Measurements from ENCODE around the gene SYNM. TPM values are rescaled to one million over a fixed set of nuclear protein-coding genes. Genes with fewer than 3 reads are reported as not detected.

The SYNM gene
- total and polyA plus RNA-seq, 8 donors = 4.0 to 469 (median 146) TPM

DNA sequence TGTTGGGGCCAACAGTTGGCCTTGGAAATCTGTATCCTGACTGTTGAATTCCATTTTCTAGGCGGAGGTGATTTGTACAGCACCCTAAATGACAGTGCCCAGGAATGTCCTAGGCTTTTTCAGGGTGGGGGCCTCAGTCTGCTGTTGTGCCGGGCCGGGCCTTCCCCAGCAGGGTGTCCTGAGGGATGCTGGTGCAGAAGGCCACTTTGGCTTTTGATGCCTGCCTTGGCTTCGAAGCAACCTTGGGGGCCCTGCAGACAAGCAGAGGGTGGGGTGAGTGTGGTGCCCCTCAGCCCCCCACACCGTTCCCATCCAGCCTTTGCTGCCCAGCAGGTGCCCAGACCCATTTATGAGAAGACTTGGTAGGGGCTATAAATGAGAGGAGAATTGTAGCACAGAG is 33.0 kb downstream of the SYNM start:
- Histone ChIP-seq H3K4me1 (peaks cover 0 to 48% (median 16%) of the 10 kb centered on the region in 4 donors), H3K27me3 (no peaks in the 10 kb centered on the region), H3K9me3 (no peaks in the 10 kb centered on the region), H3K36me3 (peaks cover 7 to 28% (median 26%) of the 10 kb centered on the region in 4 donors), H3K4me3 (no peak overlapping the region), H3K27ac (peak overlapping the region in 1 of 5 donors; percentile 96)
- TF ChIP-seq POLR2AphosphoS5 (IDR thresholded peaks at IDR 0.05) (no peak), EP300 (IDR thresholded peaks at IDR 0.05) (no peak), POLR2A (IDR thresholded peaks at IDR 0.05) (no peak), CTCF (IDR thresholded peaks at IDR 0.05) (no peak)
- intact Hi-C loops (cut with DNase I; ENCODE audit: low total_unique reads) = no loop called here
- DNase-seq = no peak
- WGBS, 5 donors = 87 to 95% (median 93%) methylated on average over 5 of the region's 5 CpGs

GRCh38 chr15:99138491-99138982 is 33.7 kb downstream of the SYNM start:
- 89 to 97% (median 95%) methylated on average over 8 to 15 of the region's 15 CpGs for WGBS, 5 donors
- DNase-seq = no peak
- TF ChIP-seq EP300 (IDR thresholded peaks at IDR 0.05) (no peak), CTCF (IDR thresholded peaks at IDR 0.05) (no peak), POLR2AphosphoS5 (IDR thresholded peaks at IDR 0.05) (no peak), POLR2A (IDR thresholded peaks at IDR 0.05) (no peak)
- H3K36me3 ChIP-seq = peaks cover 7 to 28% (median 26%) of the 10 kb centered on the region in 4 donors
- H3K27me3 ChIP-seq = no peaks in the 10 kb centered on the region
- peak overlapping the region in 2 of 5 donors; percentile 29 to 96 for H3K27ac ChIP-seq
- peaks cover 0 to 48% (median 16%) of the 10 kb centered on the region in 4 donors for H3K4me1 ChIP-seq
- no peaks in the 10 kb centered on the region for H3K9me3 ChIP-seq
- H3K4me3 ChIP-seq = no peak overlapping the region
- intact Hi-C loops (cut with DNase I; ENCODE audit: low total_unique reads) = no loop called here

DNA sequence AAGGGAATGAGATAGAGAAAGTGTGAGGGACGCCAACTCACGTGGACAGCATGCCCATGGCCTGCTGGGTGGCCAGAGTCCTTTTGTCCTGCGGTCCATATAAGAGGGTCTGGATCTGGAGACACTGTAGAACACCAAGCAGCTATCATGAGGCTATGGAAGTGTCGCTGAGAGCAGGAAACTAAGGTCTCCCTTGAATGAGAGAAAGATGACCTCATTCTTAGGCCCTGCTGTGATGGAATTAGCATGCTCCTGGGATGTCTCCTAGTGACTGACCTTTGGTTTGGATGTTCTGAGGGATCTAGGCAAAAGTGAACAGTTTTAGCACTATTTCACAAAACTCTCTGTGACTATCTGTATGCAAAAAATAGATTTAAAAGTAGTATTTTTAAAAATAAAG is 34.4 kb downstream of the SYNM start:
- H3K27me3 ChIP-seq = no peaks in the 10 kb centered on the region
- no peak for TF ChIP-seq POLR2AphosphoS5 (IDR thresholded peaks at IDR 0.05)
- TF ChIP-seq POLR2A (IDR thresholded peaks at IDR 0.05) = no peak
- WGBS, 5 donors = 86 to 92% (median 88%) methylated on average over 4 of the region's 4 CpGs
- H3K4me3 ChIP-seq = no peak overlapping the region
- H3K27ac ChIP-seq = peak overlapping the region in 2 of 5 donors; percentile 29 to 96
- peaks cover 7 to 28% (median 26%) of the 10 kb centered on the region in 4 donors for H3K36me3 ChIP-seq
- intact Hi-C loops (cut with DNase I; ENCODE audit: low total_unique reads) = no loop called here
- no peaks in the 10 kb centered on the region for H3K9me3 ChIP-seq
- peaks cover 0 to 48% (median 15%) of the 10 kb centered on the region in 4 donors for H3K4me1 ChIP-seq
- DNase-seq = no peak

DNA sequence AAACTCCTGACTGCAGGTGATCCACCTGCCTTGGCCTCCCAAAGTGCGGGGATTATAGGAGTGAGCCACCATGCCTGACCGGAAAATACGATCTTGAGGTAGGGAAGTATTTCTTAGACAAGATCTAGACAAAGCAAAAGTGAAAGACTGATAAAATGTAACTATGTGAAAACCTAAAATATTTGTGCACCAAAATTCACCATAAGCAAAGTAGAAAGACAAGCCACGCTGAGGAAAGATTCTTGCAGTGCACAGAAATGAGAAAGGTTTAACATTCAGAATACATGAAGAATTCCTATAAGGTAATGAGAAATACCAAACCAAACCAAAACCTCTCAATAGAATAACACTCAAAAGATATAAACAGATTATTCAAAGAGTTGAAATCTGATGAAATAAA is 35.7 kb downstream of the SYNM start:
- TF ChIP-seq POLR2AphosphoS5 (IDR thresholded peaks at IDR 0.05) = no peak
- TF ChIP-seq CTCF (IDR thresholded peaks at IDR 0.05) = no peak
- no peak for TF ChIP-seq POLR2A (IDR thresholded peaks at IDR 0.05)
- no peak for TF ChIP-seq EP300 (IDR thresholded peaks at IDR 0.05)
- Histone ChIP-seq H3K4me3 (no peak overlapping the region), H3K27ac (peak overlapping the region in 1 of 5 donors; percentile 96), H3K9me3 (no peaks in the 10 kb centered on the region), H3K27me3 (no peaks in the 10 kb centered on the region), H3K4me1 (peaks cover 0 to 53% (median 10%) of the 10 kb centered on the region in 4 donors), H3K36me3 (peaks cover 7 to 29% (median 26%) of the 10 kb centered on the region in 4 donors)
- DNase-seq = no peak
- intact Hi-C loops (cut with DNase I; ENCODE audit: low total_unique reads) = no loop called here
- WGBS, 5 donors = 92 to 100% (median 99%) methylated on average over 4 of the region's 4 CpGs

DNA sequence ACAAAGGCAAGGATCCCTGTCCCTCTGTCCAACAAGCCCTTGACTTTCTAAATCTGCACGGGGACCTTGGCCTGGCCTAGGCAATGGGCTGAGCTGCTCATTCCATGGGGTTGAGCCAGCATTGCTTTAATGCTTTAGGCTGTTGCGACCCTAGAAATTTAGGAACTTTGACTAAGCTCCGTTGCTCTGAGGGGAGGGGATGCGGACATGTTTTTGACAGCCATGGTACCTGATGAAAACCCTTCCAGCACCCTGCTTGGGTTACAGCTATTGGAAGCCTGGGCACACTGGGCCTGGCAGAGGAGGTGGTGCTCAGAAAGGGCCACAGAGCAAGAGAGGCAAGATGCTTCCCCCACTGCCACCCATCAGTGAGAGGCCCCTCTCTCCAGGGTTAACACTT is 37.1 kb downstream of the SYNM start:
- intact Hi-C loops (cut with DNase I; ENCODE audit: low total_unique reads) = no loop called here
- no peak for TF ChIP-seq POLR2AphosphoS5 (IDR thresholded peaks at IDR 0.05)
- TF ChIP-seq POLR2A (IDR thresholded peaks at IDR 0.05) = no peak
- TF ChIP-seq EP300 (IDR thresholded peaks at IDR 0.05) = no peak
- TF ChIP-seq CTCF (IDR thresholded peaks at IDR 0.05) = no peak
- DNase-seq = no peak
- H3K4me3 ChIP-seq = no peak overlapping the region
- H3K9me3 ChIP-seq = no peaks in the 10 kb centered on the region
- peaks cover 0 to 60% (median 14%) of the 10 kb centered on the region in 4 donors for H3K4me1 ChIP-seq
- H3K36me3 ChIP-seq = peaks cover 7 to 28% (median 22%) of the 10 kb centered on the region in 4 donors
- peak overlapping the region in 3 of 5 donors; percentile 57 to 96 (median 69) for H3K27ac ChIP-seq
- 79 to 91% (median 88%) methylated on average over 4 of the region's 4 CpGs for WGBS, 5 donors
- no peaks in the 10 kb centered on the region for H3K27me3 ChIP-seq
